NCI-H187 (cell line): ENCODE measurements around the gene RASAL2.
"Not testable (repeated sequence)": the region's sequence is repeated elsewhere in the genome, so short reads cannot be mapped to it uniquely, and the experiment has no call there.

Source experiments
- DNase-seq, 2 experiments: peaks; one replicate each; lab custom pipeline; 2025; lab: John Stamatoyannopoulos, UW

Gene RASAL2

DNA sequence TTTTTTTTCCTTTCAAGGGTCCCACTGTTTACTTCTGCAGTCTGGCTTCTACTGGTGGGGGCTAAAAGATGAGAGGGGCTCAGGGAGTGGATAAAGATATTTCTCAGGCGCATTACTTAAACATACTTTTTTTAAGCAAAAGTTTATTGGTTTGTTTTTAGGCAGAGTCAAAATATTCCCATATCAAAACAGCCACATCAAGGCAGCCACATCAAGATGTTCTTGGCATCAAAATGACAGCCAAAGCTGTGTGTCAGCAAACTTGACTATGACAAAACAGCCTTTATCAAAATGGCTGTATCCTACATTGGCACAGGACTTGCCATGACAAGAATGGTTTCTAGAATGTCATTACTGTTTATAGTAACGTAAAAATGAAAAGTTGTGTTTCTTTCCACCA lies 22.1 kb upstream of the RASAL2 start:
- DNase-seq: no peak

DNA sequence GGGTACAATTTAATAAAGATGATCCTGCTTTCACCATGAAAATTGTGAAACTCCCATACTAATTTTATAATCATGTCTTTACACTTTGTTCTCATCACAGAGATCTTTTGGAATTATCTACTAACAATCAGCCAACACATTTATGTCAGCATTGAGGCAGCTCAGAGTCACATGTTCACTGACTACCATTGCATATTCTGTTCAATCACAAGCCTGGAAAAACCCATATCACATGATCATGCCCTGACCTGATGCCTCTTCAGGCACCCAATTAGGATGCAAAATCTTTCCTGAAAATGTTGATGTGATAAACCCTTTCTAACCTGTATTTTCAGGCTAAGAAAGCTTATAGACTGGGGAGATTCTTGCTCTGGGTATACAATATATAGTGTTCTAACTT lies 21.6 kb upstream of the RASAL2 start:
- no peak for DNase-seq

DNA sequence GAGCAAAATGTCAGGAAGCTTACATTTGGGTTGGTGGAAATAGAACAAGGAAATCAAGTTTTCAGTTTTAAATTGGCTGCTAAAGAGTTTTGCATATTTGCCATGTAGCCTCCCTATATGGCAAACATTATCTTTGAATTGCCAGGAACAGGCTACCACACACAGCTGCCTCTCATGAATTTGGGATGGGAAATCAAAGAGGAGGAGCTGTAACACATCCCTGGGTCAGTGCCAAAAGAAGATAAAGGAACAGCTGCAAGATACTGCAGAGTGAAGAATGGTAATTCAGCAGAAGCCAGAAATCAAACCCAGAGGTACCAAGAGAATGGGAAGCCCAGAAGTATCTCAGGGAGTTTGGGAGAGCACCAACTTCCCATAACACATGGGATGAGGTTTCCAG lies 18.6 kb upstream of the RASAL2 start:
- no peak for DNase-seq

DNA sequence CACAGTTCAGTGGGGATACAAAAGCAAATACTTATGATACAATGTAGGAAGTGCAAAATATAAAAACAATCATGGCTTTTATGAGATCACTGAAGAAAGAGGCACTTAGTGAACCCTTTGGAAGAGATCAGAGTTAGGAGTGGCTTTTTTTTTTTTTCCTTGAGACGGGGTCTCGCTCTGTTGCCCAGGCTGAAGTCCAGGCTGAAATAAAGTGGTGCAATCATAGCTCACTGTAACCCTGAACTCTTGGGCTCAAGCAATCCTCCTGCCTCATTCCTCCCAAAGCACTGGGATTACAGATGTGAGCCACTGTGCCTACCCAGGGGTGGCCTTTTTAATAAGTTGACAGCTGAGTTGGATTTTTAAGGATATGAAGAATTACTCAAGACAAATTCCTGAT lies 17.3 kb upstream of the RASAL2 start:
- DNase-seq: no peak

DNA sequence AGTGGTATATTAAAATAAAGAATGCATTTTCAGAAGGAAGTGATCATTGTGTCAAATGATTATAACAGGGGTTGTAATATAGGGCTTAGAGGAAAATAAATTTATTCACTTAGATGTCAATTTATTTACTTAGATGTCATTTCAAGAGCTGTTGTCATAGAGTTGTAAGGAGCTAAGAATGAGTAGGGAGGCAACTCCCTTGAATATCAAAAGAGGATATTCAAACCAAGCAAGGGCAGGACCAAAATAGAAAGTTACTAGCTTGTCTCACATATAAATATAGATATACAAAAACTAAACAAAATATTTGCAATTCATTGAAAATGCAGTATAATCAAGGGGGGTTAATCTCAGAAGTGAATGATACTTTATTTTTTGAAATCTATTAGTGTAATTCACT lies 16.0 kb upstream of the RASAL2 start:
- DNase-seq: no peak

DNA sequence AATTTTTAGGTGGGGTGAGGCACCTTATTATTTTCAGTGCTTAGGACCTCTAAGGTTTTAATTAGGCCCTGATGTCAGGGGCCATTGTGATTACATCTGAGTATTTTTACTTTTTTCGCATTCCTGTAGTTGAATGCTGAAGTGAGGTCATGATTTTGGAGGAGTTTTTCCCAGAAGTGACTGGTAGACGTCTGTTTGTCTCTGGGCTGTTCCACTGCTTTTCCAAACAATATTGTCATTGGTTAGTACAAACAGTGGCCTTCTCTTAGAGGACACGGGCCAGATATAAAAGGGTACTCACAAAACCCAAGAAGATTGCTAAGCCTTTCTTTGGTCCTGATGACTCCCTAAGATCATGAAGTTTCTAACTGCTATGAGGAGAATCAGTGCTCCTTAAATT lies 7.6 kb upstream of the RASAL2 start:
- no peak for DNase-seq

DNA sequence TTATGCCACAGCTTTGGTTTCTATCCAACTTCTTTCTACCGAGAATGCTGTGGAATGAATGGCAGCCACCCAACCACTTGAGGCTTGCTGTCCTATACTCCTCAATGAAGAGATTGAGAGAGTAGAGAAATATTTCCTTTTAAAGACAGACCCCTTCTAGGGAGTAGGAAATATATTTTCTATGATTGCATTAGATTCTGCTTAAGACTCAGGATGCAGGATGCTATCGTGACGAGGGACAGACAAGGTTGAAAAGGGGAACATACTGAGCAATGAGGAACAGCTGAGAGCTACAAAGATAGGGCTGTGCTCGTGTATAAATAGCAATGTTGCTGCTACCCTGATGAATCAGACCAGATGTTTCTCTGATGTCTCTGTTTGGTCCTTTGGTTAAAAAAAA lies 7.1 kb upstream of the RASAL2 start:
- no peak for DNase-seq

DNA sequence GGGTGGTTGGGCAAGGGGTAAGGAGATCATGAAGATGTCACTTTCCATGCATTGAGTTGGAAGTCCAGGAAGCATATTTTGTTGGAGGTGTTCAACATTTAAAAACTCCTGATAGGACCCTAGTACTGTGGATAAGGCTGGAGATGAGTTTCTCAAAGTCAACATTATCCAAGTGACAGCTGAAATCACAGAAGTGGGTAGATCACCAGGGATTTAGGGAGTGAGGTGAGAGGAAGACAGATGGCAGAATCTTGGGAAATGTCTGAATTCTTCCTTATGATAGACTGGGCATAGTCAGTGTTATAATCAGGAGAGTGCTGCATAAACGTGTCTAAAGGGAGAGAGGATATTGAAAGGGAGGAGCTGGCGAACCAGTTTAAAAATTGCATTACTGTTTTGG lies 5.3 kb upstream of the RASAL2 start:
- no peak for DNase-seq

DNA sequence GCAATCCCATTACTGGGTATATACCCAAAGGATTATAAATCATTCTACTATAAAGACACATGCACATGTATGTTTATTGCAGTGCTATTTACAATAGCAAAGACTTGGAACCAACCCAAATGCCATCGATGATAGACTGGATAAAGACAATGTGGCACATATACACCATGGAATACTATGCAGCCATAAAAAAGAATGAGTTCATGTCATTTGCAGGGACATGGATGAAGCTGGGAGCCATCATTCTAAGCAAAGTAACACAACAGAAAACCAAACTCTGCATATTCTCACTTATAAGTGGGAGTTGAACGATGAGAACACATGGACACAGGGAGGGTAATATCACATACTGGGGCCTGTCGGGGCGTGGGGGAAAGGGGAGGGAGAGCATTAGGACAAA lies 2.5 kb upstream of the RASAL2 start:
- not testable (repeated sequence) for DNase-seq

DNA sequence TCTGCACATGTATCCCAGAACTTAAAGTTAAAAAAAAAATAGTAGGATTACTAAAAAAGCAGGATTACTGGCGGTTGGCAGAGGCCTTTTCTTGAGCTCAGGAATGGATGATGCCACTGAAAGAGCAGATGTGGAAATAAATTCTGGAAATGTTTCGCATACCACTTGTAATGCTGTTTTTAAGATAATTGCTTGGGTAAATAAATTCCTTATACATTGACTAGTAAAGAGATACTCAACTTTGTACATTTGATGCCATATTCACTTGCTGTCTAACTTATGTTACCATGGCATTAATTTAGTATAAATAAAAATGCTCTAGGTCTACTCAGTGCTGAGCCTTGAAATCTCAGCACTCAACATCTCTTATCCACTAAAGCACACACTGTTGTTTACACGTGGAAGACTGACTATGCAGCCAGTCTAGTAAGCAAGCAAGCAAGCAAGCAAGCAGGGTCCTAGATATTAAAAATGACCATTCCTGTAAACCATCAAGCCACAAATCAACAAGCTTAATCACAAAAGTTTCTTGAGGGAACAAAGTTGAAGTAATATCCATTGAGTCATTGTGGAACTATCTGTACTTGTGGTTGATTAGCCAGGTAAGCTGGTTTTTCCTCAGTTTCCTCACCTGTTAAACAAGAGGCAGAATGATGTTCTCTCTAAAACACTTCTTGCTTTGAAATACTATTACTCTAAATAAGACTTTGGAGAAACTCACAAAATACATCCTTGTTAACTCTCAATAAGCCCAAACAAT lies 1.7 kb upstream of the RASAL2 start:
- DNase-seq: no peak

DNA sequence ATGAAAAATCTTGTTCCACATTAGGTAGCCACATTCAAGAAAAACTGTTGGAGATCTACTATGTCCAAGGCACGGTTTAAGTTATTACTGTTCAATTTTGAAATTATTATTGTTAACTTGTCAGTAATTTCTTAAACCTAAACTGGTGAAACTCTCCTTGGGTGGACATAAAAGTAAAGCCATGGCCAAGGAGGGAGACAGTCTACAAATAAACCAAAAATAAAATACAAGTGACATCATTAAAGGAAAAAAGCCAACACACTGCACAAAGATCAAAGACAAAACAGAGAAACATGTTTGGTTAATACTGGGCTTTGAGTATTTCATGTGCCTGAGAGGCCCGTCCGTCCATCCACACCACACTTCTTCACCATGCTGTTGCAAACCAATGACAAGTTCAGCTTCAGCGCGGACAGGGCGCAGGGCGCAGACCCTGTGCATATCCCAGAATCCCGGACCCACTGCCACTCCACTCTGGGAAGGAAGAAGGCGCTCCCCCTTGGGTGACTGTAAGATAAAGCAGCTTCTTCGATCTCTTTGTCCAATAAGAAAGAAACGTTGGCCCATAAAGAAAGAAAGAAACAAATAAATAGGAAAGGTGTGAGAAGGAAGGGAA lies 918 bp upstream of the RASAL2 start:
- DNase-seq: no peak

DNA sequence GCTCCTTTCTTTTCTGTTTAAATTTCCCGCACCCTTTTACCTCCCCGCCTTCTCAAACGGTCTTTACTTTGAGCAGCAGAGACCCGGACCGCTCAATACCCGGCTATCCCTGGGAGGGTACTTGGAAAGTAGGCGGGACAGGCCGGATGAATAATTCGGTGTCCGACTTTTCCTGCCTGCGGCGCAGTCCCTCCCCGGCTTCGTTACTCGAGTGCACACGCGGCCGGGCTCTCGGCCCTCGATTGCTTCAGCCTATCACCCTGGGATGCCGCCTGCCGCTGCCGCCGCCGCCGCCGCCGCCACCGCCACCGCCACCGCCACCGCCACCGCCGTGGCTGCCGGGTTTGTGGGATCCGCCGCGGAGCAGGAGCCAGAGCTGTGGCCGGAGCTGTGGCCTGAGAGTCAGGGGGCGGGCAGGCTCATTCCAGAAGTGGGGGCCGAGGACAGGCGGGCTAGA lies 382 bp upstream of the RASAL2 start:
- peak; percentile 96 to 99 for DNase-seq

DNA sequence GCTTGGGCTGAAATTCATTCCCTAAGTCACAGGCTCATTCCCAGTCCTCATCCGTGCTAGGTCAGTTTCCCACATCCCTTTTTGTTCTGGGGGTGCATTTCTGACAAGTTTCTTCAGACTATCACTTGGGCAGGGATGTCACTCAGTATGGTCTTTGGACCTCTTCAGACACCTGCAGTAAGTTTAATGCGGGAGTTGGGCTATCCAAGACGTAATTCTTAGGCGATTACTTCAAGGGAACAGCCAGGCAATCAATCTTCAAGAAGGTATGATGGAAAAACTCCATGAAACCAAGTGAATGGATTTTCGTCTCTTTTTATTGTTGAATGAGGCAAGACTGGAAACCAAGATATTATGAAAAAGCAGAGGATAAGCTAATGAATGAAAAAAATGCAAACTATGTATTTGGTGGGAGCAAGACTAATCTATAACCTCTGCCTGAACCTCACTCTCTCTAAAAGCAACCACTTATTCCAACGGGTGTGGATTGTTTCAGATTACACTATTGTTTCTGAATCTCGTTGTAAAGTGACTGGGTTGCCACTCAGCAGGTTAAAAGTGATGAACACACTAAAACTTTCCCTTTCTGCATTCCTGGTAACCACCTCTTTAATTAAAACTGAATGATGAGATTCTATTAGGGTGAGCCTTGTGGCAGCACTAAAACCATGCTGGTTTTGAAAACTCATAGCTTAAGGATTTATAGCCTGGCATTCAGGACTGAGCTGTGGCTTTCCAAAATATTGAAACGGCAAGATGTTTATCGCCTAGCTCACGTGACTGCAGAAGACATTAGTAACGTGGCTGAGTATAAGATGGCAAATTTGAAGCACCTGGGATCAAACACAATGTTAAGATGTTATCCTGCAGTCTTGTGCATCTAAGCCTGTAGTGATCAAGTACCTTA lies 1.1 kb downstream of the RASAL2 start:
- no peak for DNase-seq

DNA sequence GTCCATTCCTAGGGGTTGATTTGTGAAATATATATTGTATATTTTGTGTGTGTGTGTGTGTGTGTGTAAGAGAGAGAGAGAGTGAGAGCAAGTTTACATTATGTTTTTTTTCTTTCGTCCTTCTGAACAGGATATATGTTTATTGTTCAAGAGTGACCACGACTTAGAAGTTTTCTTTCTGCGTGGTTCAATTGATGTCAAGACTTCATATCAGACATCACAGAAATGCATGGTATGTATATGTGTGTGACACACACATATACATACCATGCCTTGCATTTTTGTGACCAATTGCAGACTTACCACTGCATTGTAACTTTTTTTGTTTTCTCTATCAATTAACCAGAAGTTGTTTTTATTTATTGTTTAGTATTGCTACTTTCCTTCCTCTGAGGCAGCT lies 2.5 kb downstream of the RASAL2 start:
- no peak for DNase-seq

DNA sequence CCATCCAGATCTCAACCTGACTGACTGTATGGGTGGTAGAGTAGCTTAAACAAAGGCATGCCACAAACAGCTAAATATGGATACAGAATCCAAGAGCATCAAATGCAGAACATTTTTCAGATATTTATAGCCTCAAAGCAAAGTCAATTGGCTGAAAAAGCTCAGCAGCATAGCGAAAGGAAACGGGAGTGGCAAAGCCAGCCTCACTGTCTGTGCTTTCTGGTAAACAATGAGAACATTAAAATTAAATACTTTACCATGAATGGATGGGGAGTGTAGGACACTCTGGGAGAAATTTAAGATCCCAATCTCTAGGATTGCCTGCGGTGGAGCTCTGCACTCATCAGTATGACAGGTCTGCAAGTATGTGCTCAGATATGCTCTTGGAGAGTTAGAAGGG lies 4.4 kb downstream of the RASAL2 start:
- DNase-seq: no peak

DNA sequence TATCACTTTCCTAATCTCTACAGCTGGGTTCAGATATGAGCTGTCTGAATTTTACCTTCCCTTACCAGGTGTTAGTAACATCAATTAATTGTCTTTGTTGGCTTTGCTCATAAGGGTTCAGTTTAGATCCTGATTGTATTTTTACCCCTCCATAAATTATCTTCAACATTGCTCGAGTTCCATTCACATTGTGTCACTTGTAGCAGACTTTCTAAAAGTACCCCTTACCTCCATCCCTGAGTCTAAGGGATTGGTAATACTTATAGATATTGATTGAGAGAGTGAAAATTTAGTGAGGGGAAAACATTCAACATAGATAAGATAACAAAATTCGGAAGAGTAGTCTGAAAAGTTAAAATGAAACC lies 7.3 kb downstream of the RASAL2 start:
- DNase-seq: no peak

DNA sequence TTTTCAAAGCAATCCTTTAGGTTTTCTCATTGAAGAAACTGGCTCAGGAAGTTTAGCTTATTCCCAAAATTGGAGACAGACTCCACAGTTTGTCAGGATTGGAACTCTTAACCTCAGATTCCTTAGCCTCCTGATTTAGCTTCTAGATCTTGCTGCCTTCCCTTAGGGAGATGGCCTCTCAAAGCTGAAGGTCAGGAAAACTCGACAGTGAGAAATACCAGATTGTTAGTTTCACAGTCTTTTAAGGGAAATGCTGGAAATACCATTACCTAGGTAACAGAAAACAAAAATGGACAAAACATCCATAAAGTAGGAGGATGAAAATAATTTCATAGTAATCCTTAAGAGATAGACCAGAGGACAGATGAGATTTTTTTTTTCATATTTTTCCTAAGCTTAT lies 7.8 kb downstream of the RASAL2 start:
- DNase-seq: no peak

DNA sequence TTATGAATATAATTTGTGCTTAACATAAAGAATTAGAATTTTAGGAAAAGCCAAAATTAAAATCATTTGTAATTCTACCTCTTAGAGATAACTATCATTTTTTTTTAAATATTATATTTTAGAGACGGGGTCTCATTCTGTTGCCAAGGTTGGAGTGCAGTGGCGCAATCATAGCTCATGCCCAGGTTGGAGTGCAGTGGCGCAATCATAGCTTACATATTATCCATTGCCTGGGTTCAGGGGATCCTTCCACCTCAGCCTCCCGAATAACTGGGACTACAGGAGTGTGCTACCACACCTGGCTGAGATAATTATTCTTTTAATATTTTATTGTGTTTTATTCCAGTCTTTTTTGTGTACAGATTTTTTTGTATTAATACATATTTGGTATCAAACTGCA lies 8.3 kb downstream of the RASAL2 start:
- DNase-seq: no peak

DNA sequence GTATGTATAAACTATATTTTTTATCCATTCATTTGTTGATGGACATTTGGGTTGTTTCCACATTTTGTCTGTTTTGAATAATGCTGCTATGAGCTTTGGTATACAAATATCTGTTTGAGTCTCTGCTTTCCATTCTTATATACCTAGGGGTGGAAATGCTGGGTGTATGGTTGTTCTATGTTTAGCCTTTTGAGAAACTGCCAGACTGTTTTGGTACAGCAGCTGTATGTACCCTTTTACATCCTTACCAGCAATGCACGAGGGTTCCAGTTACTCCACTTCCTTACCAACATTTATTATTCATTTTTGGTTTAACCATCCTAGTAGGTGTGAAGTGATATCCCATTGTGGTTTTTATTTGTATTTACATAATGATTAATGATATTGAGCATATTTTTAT lies 13.9 kb downstream of the RASAL2 start:
- no peak for DNase-seq

DNA sequence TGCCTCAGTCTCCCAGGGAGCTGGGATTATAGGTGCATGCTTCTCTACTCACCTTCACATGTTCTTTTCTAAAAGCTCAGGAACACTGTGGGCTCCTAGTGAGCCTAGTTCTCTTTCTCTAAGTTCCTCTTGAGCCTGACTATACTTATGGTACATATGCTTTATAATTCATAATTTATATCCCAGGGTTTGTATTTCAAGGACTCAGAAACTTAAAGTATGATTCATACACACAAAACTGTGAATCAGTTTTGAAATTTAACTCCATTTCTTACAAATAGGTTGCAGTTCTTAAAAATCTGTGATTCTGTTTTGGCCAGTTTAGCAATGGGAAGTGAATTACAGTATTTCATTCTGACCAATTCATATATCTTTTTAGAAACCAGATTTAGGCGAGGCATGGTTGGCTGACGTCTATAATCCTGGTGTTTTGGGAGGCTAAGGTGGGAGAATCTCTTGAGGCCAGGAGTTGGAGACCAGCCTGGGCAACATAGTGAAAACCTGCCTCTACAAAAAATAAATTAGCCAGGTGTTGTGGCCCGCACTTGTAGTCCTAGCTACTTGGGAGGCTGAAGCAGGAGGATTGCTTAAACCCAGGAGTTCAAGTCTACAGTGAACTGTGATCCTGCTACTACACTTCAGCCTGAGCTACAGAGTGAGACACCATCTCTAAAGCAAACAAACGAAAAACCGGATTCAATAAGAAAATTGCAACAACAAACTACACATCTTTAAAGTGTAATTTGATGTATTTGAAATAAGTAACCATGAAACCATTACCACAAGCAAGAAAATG lies 15.6 kb downstream of the RASAL2 start:
- no peak for DNase-seq

DNA sequence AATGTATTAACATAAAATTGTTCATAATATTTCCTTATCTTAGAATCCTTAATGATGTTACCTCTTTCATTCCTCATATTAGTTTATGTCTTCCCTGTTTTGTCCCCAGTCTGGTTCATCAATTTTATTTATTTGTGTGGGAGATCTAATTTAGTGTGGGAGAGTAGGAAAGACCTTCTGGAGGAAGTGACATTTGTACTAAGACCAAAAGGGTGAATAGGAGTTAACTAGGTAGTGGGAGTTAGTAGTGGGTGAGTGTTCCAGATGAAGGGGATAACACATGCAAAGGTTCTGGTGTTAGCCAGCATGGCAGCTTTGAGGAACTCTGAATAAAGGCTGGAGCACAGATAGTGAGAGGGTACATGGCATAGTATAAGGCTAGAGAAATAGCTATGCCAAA lies 21.4 kb downstream of the RASAL2 start:
- no peak for DNase-seq

DNA sequence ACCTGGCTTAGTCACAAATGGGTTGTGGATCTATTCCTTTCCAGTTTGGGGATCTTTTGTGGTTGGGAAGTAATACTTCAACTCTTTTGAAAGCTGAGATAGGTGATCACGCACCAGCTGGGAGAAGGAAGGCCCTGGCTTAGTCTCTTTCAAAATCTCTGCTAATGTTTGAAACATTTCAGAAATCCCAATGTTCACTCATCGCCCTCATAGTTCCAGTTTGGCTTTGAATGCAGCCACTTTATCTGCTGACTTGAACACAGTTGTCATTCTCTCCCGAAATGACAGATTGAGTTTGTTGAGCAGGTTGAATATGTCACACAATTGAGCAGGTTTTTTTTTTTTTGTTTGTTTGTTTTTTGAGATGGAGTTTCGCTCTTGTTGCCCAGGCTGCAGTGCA lies 24.6 kb downstream of the RASAL2 start:
- DNase-seq: no peak
